Activated T-helper 1 cell treated with Interleukin-2 at 50 U/mL for 16 hours (primary cell): ENCODE data around the gene LIPT1.
"Not testable (repeated sequence)": the region's sequence is repeated elsewhere in the genome, so short reads cannot be mapped to it uniquely, and the experiment has no call there.

ENCODE experiments used
- DNase-seq: peaks from one replicate; pipeline ENCODE4 v3.0.0-alpha.2; 2020; ENCODE audit warnings: low read depth

The LIPT1 gene

DNA sequence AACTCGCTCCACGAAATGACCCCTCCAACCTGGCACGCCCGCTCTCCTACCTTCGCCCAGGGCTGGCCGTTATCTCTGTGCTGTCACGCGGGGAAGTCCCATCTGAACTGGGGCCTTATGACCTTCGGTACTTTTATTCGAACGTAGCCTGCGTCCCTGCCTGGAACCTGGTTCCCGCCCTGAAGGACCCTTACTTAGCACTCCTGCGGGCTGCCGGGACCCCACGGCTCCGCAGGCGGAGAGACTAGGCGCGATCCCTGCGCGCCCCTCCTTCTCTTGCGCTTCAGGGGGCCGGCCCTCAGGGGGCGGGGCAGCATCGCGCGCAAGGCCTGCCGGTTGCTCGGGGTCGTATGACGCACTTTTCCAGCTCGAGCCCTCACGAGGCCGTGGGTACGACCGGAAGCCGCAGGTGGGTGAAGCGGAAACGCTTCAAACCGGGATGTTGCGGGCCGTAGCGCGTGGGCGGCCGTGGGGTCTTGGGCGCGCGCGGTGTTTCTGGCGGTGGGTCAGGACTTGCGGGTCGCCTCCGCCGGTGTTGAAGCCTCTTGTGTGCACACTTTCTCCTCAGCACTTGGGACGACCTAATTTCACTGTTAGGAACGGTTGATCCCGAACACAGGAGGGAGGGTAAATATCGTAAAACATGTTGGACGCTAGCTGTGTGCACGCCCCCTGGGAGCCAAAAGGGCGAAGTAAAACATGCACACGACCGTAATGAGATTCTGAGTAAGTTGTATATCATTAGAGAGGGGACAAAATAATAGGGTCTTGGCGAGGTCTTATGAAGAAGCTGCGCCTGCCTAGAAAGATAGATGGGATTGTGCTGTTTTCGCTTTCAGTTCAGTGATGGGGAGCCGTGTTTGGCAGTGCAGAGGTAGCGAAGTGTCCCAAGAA lies at the start of gene LIPT1, which contains the start of gene TSGA10:
Gene LIPT1 (plus strand): TSS at position 325 of the 894 bp plus-strand sequence. CDS start 6,991 bp downstream, outside the sequence.
Gene TSGA10 (minus strand): TSS at position 300 of the 894 bp plus-strand sequence. CDS start 45,503 bp downstream, outside the sequence.
- DNase-seq, result peak; percentile 86

DNA sequence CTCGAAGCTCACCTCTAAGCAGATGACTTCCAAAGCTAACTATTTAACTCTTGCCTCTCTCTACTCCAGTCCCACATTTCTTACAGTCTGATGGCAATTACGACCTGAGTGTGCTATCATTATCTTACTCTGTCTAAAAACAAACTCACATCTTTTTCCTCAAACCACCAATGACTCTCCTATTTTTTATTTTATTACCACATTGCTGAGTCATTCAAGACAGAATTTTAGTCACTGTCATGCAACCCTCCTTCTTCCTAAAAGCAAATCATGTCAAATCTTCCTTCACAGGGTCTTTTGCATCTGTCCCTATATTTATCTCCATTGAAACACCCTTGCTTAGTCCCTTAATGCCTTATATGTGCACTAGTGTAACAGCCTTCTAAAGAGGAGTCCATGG lies 47.9 kb upstream of the LIPT1 start:
- no peak for DNase-seq

DNA sequence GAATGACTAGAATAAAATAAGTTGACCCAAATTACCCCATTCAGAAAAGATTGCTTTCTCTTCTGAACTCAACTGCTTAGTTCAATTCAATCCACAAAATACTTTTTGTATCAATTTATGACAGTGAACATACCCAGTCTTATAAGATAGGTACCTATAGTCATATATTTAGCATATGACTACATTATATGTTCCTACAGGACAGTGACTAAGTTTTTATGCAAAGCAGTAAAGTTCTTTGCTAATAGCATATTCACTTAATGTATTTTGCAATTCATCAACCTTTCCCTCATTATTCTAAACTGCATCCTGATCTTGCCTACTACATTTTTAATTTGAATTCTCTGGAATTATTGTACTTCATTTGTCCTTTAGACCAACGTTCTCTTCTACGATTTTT lies 43.5 kb upstream of the LIPT1 start:
- no peak for DNase-seq

DNA sequence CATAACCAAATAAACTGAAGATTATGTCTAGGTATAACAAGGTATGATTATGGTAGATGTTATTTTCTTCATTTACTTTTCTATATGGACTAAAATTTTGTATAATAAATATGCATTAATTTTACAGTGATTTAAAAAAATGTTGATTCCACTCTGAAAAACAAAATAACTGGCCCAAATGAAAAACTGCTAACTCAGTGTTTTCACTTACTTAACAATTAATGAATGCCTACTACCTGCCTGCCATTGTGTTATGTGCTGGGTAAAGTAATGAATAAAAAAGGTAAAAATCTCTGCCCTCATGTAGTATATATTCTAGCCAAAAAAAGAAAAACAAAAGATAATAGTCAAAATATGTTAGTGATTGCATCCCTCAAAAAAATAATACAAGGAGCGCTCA lies 42.8 kb upstream of the LIPT1 start:
- no peak for DNase-seq

DNA sequence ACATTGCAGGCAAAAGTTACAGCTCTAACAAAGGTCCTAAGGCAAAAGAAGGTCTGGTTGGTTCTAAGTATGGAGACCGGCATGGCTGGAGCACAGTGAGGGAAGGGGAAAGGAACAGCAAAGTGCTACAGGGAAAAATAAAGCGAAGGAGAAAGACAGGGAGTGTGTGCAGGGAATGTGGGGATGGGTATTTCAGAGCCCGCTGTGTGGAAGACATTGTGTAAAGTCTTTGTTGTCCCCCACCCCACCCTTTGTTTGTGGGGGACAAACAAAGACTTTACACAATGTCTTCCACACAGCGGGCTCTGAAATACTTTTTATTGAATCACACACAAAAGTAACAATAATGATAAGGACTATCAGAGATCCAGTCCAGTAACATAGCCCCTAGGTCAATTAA lies 42.1 kb upstream of the LIPT1 start:
- no peak for DNase-seq

DNA sequence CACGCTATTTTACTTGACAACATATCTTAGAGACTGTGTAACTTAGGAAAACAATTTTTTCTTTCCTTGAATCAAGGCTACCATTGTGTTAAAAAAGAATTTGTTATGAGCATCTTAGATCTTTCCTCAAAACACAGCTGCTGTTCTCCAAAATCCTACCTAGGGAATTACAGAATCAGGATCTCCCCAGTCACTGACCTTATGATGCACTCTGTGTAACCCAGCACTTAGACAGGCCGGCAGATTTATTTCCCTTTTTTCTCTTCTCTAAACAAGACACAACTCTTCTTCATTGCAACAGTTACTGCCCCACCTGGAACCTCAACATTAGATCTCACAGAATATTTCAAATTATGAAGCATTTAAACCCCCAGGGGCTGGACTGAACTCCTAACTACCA lies 26.8 kb upstream of the LIPT1 start:
- no peak for DNase-seq

DNA sequence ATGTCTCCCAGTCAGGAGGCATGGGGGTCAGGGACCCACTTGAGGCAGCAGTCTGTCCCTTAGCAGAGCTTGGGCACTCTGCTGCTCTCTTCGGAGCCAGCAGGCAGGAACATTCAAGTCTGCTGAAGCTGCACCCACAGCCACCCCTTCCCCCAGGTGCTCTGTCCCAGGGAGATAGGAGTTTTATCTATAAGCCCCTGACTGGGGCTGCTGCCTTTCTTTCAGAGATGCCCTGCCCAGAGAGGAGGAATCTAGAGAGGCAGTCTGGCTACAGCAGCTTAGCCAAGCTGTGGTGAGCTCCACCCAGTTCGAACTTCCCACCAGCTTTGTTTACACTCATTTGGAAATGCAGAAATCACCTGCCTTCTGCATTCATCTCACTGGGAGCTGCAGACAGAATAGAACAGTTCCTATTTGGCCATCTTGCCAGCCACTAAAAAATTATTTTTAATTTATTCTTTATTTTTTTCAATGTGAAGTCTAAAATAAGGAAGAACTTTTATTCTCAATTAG lies 19.7 kb upstream of the LIPT1 start:
- not testable (repeated sequence) for DNase-seq

DNA sequence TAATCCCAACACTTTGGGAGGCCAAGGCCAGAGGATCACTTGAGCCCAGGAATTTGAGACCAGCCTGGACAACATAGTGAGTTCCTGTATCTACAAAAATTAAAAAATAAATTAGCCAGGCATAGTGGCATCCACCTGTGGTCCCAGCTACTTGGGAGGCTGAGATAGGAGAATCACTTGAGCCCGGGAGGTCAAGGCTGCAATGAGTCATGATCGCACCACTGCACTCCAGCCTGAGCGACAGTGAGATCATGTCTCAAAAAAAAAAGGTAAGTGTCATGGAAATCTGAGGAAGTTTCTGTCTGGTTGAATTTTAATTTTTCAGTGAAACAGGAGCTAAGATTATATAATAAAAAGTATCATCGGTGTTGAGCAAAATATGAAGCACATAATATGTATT lies 15.8 kb upstream of the LIPT1 start:
- DNase-seq, result no peak

DNA sequence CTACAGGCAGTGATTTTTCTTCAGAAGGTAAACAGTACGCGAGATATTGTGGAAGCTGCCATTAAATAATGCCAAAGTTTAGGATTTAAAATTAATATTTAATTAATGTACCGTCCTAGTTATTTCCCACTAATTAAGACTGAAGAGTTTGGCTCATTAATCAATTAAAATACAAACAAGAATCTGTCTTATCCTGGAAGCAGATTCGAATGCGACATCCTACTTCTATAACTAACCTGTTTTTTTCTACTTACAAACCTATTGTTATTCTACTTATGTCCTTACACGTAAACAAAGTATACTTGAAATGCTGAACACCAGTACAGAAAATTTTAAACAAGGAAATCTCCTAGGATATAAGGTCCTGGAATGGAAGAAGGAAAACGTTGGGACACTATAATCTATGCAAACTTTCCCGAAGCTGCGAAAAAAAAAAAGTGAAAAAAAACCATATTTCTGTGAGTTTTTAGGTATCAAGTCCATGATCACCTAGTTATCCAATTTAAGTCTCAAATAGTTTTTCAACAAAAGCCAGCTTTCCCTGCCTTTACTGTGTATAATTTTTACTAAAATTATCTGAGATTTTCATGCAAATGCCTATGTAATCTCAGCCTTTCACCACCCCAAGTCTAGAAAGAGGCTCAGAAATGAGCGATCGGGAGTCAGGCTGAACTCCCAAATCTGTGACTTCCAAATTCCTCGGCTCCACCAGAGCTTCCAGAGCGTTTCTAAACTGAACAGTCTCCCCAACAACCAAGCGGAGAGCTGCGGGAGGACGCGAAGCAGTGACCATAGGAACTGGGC lies 14.5 kb upstream of the LIPT1 start:
- DNase-seq, result no peak

DNA sequence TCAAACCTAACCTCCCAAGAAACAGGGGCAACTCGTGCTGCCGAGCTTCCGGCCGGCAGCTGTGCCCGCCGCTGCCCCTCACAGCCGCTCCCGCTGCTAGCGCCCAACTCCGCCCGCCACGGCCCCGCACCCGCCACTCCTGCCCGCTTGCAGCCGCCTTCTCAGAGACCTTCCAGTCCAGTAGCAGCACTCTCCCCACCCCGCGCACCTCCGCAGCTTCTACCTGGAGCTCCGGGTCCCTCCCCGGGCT lies 14.0 kb upstream of the LIPT1 start:
- DNase-seq, result no peak

DNA sequence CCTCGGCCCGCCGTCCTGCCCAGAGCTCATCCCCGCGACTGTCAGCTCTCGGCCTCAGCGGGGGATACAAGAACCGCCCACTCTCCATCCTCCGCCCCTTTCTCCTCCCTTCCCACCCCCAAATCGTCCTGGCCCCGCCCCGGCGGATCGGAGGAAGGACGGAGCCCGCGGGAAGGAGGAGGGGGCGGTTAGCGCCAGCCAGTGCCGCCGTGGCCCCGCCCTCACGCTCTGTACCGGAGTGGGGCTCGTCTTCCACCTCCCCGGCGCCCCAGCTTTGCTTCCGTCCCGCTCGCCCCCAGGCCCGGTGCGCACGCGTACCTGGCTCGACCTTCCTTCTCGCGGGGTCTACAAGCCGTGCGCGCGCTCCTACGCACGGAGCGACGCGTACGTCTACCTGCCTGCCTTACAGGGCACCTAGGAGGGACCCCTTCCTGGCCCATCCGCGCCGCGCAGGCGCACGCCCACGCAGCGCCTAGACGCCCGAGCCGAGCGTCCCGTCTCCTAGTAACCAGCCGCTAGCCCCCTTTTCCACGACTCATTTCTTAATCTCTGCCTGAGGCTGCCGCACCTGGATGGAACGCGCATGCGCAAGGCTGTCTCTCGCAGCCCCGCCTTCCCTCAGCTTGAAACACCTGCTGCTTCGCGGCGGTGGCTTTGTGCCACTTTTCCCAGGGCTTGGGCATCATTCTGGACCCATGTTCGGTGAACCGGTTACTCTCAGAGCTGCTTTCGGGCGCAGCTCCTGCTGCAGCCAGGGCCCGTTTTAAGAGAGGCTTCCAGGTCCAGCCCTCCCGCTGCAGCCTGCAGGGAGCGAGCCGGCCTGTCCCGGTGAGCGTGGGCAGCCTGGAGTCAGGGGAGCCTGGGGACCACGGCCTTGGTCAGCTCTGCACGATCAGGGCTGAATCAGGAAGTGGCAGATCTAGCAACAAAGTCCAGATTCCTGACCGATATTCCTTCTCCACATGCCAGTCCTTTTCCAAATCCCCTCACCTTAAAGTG lies 13.4 kb upstream of the LIPT1 start, which contains the start of gene C2orf15:
Gene C2orf15 (plus strand): TSS at position 598 of the 999 bp plus-strand sequence. CDS start 8,852 bp downstream, outside the sequence.
- peak; percentile 96 for DNase-seq

DNA sequence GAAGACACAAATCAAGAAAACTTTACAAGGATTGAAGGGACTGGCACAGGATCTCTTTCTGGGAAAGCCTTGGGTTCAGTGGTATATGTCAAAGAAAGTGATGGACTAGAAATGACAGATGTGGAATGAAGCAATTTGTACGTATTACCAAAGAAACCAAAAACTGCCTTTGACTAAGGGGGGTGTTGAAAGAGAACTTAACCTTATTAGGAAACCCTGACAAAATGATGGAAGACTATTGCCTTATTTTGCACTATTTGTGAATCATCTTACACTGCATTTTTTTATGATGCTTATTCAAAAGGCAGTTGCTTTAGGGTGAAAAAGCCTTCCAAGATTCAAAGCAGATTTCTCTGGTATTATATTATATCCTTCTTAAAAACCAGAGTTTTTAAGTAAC lies 4.1 kb upstream of the LIPT1 start:
- no peak for DNase-seq

DNA sequence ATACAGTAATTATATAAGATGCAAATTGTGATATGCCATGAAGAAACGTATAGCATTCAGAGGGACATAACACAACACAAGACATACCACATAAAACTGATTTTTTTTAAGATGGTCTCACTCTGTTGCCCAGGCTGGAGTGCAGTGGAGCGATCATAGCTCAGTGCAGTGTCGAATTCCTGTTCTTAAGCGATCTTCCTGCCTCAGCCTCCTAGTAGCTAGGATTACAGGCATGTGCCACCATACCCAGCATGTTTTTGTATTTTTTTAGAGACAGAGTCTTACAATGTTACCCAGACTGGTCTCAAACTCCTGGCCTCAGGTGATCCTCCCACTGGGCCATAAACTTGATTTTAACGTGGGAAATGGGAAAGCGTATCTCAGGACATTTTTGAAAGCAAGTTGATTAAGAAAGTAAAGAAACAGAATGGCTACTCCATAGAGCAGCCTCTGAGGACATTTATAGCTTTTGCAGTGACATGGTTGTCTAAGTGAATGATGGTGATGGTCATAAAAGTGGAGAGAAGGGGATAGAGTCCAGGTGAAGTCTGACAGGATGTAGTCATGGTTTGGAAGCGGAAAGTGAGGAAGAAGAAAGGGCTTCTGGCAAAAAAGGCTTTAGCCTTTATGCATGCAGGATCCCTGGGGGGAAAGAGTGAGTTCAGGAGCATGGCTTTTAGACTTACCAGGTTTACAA lies 2.4 kb upstream of the LIPT1 start:
- DNase-seq, result no peak

DNA sequence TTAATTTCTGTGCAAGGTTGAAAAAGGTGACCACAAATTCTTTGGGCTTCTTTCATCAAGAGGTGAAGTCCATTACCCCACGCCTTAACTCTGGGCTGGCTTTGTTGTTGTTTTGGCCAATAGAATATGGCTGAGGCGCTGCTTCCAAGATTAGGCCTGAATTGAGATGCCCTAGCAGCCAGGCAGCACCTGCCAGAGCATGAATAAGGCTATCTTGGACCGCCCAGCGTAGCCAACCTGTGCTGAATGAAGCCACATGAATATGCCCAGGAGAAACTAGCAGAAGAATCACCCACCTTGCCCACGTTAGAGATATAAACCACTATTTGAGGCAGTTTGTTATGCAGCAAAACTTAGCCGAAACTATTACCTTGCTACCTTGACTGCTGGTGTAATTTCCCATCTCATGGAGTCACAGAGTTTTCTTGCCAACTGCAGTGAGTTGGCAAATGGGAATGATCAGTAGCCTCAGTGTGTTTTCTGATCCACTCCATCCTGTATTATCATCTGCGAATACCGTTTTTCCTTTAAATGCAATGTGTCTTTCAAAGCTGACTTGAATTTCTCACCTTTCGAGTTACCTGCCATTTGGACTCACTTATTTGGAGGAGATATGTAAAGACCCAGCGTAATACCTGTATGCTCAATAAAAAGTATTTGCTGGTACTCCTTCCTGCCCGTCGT lies 704 bp upstream of the LIPT1 start:
- no peak for DNase-seq

DNA sequence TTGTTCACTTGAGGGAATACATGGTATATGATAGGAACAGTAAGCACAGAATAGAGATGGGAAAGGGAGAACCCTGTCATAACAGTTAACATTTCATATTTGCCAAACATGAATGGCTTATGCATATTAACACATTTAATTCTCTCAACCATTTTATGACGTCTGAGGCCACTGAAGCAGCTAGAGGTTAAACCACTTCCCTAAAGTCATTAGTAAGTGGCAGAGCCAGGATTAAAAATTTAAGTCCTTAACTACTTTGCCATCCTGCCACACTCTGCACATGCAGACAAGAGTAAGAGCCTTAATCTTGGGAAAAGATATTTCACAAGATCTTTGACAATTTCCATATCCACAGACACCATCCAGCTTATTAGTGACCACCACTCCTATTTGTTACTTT lies 2.1 kb downstream of the LIPT1 start:
- DNase-seq, result no peak

DNA sequence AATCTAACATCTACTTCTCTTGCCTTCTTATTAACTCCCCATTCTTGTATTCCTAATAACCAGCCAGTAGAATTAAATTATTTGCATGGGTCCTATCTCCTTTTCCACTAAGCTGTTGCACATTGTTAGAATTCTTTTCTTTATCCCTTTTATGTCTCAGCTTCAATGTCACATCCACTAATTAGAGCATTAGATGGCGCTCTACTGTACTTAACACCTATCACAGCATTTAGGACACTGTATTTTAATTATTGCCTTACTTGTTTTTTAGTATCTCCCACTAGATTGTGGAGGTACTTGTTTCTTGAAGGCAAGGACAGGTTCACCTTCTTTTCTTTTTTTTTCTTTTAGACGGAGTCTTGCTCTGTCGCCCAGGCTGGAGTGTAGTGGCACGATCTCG lies 3.8 kb downstream of the LIPT1 start:
- no peak for DNase-seq

DNA sequence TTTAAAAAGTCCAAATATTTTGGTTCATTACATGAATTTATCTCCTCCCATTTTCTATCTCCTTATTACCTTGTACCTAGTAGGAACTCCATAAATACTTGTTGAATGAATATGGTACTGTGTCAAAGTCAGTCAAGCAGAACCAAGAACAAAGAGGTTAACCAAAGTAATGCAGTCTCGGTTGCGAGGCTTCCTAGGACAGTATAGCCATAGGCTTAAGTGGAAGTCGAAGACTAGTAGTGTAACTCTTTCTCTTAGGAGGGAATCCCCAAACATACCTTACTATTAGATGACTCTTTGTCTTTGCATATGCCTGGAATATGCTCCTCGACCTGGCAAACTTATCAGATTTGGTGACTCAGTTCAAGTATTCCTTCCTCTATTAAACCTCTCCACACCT lies 4.8 kb downstream of the LIPT1 start:
- no peak for DNase-seq

DNA sequence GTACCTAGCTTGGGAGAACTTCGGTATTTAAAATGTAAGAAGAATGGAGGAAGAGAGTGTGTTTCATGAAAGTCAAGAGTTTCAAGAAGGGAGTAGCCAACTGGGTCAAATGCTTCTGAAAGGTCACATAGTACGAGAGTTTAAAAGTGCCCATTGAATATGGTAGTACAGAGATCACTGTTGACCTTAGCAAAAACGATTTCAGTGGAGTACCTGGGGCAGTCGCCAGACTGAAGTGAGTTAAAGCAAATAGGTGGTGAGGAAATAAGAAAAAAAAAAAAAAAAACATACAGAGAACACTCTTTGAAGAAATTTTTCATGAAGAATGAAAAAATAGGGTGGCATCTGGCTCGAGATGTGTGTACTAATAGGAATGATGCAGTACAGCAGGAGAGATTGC lies 11.5 kb downstream of the LIPT1 start:
- no peak for DNase-seq

DNA sequence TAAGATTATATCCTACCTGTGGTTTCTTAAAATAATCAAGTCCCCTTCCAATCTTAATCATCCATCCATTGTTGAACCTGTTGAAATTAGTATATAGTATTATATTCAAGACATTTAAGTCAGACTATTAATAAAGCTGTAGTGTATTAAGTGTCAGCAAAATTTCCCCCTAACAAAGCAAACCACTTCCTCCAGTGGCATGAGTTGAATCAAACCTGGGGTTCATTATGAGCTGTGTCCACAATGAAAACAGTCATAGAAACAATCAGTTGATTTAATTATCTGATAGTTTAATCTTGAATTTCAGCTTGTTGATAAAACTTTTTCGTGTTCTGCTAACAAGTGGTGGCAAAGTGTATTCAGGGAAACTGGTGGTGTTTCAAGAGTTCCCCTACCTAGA lies 14.8 kb downstream of the LIPT1 start:
- DNase-seq, result no peak

DNA sequence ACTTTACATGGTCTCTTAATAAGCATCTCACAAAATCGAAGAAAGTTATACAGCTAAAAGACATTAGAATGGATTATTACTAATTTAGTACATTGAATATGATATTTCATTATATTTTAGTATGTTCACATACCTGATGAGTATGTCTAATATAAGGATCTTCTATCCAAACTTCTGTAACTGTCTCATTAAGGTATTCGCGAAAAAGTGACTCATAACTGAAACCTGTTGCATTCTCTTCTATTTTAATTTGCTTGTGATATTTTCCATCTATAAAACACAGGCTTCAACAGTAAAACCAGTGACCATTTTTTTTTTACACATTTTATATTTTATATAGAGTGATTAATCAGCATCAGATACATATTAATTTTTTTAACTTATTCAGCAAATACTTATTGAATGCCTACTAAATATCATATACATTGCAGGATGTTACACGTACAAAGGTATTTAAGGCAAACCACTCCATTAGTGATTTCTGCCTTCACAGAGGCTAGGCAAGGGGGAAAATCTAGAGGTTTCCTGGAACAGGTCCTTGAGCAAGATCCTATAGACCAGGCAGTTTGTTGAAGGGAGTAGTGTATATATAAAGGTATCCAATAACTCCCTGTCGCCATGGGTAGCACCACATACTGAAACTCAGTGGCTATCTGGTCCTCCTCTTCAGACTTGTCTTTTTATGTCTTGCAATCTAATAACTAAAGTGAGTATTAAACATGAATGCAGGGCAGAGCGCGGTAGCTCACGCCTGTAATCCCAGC lies 16.8 kb downstream of the LIPT1 start:
- DNase-seq, result no peak
